ENCODE results near the gene RAB3GAP2. TPM values are rescaled to one million over a fixed set of nuclear protein-coding genes. Genes with fewer than 3 reads are reported as not detected.
"Not testable (repeated sequence)": the region's sequence is repeated elsewhere in the genome, so short reads cannot be mapped to it uniquely, and the experiment has no call there.

RAB3GAP2 gene
- polyA plus RNA-seq, 3 donors from 2014 or later = 12.0 to 33.8 (median 18.6) TPM

DNA sequence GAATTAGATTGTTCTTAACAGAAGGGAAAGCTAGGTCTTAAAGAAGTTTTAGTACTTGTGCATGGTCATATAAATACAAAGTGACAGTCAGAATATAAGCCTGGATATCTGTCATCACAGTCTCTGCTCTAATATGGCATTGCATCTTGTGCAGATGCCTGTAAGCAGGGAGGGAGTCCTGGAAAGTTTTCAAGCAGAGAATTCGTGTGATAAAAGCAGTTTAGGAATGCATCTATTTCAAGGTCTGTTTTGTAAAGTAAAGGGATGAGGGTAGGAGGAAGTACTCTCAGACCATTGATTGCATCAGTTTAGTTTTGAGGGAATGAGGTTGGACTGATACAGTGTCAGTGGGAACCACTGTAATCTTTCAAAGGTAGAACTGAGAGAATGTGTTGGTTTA is 147.7 kb downstream of the RAB3GAP2 start:
- no peak overlapping the region for H3K4me3 Mint-ChIP-seq
- no peak for DNase-seq
- no peaks in the 10 kb centered on the region for H3K27me3 Mint-ChIP-seq (ENCODE audit: low read depth in 3 of 3)
- H3K36me3 Mint-ChIP-seq = peaks cover 3 to 27% (median 8%) of the 10 kb centered on the region in 3 donors
- no peaks in the 10 kb centered on the region for H3K4me1 Mint-ChIP-seq
- peak overlapping the region in 2 of 6 donors; percentile 16 to 69 for H3K27ac Mint-ChIP-seq
- H3K9me3 Mint-ChIP-seq = no peaks in the 10 kb centered on the region

DNA sequence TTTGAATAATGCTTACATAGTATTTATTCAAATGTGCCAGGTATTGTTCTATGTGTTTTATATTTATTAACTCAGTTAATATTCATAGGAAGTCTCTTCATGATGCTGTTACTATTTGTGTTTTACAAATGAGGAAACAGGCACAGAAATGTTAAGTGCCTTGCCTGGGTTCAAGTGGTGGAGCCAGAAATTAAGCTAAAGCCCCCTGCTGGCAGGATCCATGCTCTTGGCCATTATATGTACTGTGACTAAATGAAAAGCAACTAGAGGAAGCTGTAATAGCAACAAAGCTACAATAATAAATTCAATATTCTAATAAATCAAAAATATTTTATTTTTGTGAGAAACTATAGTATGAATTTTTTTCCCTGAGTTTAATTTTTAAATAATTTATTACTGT is 148.4 kb downstream of the RAB3GAP2 start:
- Mint-ChIP-seq H3K27ac (peak overlapping the region in 1 of 6 donors; percentile 16), H3K9me3 (no peaks in the 10 kb centered on the region)
- DNase-seq = no peak

DNA sequence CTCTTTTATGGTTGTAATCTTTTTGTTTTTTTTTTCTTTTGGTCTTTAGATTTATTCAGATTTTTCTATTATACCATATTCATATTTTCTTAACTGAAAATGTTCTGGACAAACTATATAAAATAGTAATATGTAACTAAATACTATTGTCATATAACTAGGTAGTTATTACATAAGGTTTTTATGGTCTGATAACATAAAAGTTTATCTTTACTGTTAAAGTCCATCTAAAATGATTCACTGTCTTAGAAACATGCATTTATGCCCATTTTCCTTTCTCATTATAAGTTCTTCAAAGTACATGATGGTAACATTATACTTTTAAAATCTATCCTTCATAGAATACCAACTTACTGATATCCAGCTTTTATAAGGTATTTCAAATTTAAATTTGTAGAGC is 149.2 kb downstream of the RAB3GAP2 start:
- Mint-ChIP-seq H3K27me3 (ENCODE audit: low read depth in 3 of 3) (no peaks in the 10 kb centered on the region), H3K4me1 (no peaks in the 10 kb centered on the region), H3K36me3 (peaks cover 0 to 19% (median 7%) of the 10 kb centered on the region in 3 donors), H3K27ac (no peak overlapping the region), H3K4me3 (no peak overlapping the region), H3K9me3 (no peaks in the 10 kb centered on the region)
- no peak for DNase-seq

More for the DNA sequence above, 148.4 kb downstream of the RAB3GAP2 start:
- Mint-ChIP-seq H3K4me1 (no peaks in the 10 kb centered on the region), H3K4me3 (no peak overlapping the region), H3K27me3 (ENCODE audit: low read depth in 3 of 3) (no peaks in the 10 kb centered on the region), H3K36me3 (peaks cover 0 to 25% (median 5%) of the 10 kb centered on the region in 3 donors)

DNA sequence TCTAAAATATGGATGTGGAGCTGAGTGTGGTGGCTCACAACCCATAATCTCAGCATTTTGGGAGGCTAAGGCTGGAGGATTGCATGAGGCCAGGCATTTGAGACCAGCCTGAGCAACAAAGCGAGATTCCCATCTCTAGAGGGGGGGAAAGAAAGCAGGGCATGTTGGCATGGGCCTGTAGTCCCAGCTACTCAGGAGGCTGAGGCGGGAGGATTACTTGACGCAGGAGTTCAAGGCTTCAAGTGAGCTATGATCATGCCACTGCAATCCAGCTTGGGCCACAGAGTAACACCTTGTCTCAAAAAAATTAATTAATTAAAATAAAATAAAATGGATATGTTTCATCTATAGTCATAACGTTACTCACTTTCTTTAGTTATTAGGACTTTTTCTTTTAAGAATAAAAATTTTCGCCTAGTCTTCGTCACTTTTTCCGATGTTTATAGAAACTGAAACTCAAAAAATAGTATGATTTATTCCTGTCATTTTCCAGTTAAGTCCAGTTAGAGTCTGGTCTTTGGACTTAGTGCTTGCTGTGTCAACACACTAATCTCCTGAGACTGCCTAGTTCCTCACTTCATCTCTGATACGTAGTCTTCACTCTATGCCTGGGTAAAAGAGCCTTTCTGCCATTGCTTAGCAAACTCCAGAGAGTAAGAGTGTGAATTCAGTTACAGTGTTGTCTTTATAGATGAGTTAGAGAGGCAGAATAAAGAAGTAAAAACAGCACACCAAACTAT is 150.3 kb downstream of the RAB3GAP2 start:
- no peak overlapping the region for H3K4me3 Mint-ChIP-seq
- H3K9me3 Mint-ChIP-seq = no peaks in the 10 kb centered on the region
- H3K36me3 Mint-ChIP-seq = peaks cover 0 to 11% (median 7%) of the 10 kb centered on the region in 3 donors
- no peak for DNase-seq
- H3K27me3 Mint-ChIP-seq (ENCODE audit: low read depth in 3 of 3) = no peaks in the 10 kb centered on the region
- H3K27ac Mint-ChIP-seq = no peak overlapping the region
- no peaks in the 10 kb centered on the region for H3K4me1 Mint-ChIP-seq

DNA sequence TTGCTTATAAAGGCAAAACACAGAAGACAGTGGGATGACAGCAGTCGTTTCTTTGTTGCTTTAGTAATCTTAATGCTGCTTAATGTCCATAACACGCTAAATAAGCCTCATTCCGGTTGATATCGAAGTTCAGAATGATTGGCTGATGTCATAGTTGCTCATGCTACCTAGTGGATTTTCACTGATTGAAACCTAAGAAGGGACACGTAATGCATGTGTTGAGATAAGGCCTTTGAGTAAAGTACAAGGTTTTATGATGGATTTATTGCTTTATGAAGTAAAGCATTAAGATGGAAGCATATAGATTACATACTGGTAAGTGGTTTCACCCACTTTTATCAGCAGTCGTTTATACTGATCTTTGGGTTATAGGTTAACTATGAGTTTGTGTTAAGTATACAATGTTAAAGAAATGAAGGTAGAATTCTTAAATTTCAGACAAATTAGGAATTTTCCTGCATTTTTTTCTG is 153.2 kb downstream of the RAB3GAP2 start:
- H3K36me3 Mint-ChIP-seq = peaks cover 4 to 9% (median 9%) of the 10 kb centered on the region in 3 donors
- no peak for DNase-seq
- no peak overlapping the region for H3K27ac Mint-ChIP-seq

DNA sequence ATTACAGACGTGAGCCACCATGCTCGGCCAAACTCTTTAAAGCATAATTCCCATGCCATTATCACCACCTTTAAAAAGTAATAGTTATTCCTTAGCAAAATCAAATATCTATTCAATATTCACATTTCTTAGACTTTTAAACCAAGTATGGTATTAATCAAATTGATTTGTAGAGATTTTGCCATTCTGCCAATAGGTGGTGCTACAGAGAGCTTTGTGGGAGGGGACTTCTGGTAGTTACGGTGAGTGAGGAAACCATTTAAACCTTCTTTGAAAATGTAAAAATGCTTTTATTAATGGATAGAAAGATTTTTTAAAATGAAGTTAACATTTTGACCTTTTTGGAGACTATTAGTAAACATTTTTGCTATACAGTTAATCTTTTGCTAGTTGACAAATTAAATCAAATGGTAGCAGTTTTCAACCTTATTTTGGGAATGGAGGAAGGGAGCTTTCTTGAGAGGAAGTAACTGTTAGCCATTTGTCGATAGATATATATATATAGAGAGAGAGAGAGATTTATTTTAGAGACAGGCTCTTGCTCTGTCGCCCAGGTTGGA is 159.0 kb downstream of the RAB3GAP2 start:
- peak overlapping the region; percentile 28 to 63 (median 51) for H3K4me3 Mint-ChIP-seq
- DNase-seq = peak; percentile 26 to 43 (median 41)
- peaks cover 17 to 28% (median 17%) of the 10 kb centered on the region in 3 donors for H3K36me3 Mint-ChIP-seq

More for the DNA sequence above, 153.2 kb downstream of the RAB3GAP2 start:
- no peaks in the 10 kb centered on the region for H3K9me3 Mint-ChIP-seq
- H3K4me3 Mint-ChIP-seq = no peak overlapping the region
- H3K4me1 Mint-ChIP-seq = peaks cover 0 to 2% of the 10 kb centered on the region in 2 donors
- no peaks in the 10 kb centered on the region for H3K27me3 Mint-ChIP-seq (ENCODE audit: low read depth in 3 of 3)

DNA sequence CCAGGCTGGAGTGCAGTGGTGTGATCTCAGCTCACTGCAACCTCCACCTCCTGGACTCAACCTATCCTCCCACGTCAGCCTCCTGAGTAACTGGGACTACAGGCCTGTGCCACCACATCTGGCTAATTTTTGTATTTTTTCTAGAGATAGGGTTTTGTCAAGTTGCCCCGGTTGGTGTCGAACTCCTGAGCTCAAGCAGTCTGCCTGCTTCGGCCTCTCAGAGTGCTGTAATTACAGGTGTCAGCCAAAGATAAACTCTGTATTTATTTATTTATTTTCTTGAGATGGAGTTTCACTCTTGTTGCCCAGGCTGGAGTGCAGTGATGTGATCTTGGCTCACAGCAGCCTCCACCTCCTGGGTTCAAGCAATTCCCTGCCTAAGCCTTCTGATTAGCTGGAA is 159.7 kb downstream of the RAB3GAP2 start:
- H3K27ac Mint-ChIP-seq; DNase-seq; H3K4me3 Mint-ChIP-seq; H3K27me3 Mint-ChIP-seq (ENCODE audit: low read depth in 3 of 3); H3K9me3 Mint-ChIP-seq: not testable (repeated sequence)
- H3K4me1 Mint-ChIP-seq = peaks cover 6 to 13% of the 10 kb centered on the region in 2 donors
- H3K36me3 Mint-ChIP-seq = peaks cover 17 to 31% (median 20%) of the 10 kb centered on the region in 3 donors

More for the DNA sequence above, 159.0 kb downstream of the RAB3GAP2 start:
- H3K27ac Mint-ChIP-seq = peak overlapping the region in 5 of 6 donors; percentile 2 to 66 (median 15)
- no peaks in the 10 kb centered on the region for H3K9me3 Mint-ChIP-seq
- H3K4me1 Mint-ChIP-seq = peaks cover 6 to 13% of the 10 kb centered on the region in 2 donors
- H3K27me3 Mint-ChIP-seq (ENCODE audit: low read depth in 3 of 3) = peaks cover 0 to 2% (median 0%) of the 10 kb centered on the region in 3 donors

DNA sequence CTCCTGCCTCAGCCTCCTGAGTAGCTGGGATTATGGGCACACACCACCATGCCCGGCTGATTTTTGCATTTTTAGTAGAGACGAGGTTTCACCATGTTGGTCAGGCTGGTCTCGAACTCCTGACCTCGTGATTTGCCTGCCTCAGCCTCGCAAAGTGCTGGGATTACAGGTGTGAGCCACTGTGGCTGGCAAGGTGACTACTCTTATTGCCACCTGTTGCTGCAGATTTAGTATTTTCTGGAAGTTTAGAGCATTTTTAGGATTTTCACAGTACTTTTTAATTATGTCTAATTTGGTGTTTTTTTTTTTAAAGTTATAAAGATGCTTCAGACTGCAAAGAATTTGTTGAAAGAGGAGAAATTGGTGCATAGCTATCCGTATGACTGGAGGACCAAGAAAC is 161.8 kb downstream of the RAB3GAP2 start:
- H3K27me3 Mint-ChIP-seq (ENCODE audit: low read depth in 3 of 3); H3K4me3 Mint-ChIP-seq; H3K27ac Mint-ChIP-seq; DNase-seq; H3K9me3 Mint-ChIP-seq: not testable (repeated sequence)
- peaks cover 26 to 50% (median 35%) of the 10 kb centered on the region in 3 donors for H3K36me3 Mint-ChIP-seq
- H3K4me1 Mint-ChIP-seq = peaks cover 6 to 13% of the 10 kb centered on the region in 2 donors

DNA sequence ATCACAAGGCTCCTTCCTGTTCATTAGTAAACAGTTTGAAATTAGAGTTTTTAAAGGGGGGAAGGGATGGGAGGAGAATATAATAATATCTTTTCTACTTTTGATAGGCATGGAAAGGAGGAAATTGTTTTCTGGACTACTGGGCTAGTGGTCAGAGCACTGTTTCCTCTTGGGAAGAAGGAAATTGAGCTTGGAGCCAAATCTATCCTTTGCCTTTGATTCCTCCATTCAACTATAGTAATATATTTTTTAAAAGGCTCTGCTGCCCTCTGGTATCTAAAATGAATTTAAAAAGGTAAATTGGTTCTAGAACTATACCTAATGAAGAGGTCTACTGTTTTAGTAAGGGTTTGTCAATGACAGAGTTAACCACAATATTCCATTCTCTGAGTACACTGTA is 172.4 kb downstream of the RAB3GAP2 start:
- DNase-seq = no peak
- H3K27ac Mint-ChIP-seq = peak overlapping the region in 1 of 6 donors; percentile 69
- H3K4me1 Mint-ChIP-seq = peaks cover 13 to 31% of the 10 kb centered on the region in 2 donors
- peaks cover 0 to 4% (median 0%) of the 10 kb centered on the region in 3 donors for H3K27me3 Mint-ChIP-seq (ENCODE audit: low read depth in 3 of 3)
- no peaks in the 10 kb centered on the region for H3K9me3 Mint-ChIP-seq
- no peak overlapping the region for H3K4me3 Mint-ChIP-seq
- H3K36me3 Mint-ChIP-seq = peaks cover 14 to 23% (median 20%) of the 10 kb centered on the region in 3 donors

Other genes with a start within 250 kb of the RAB3GAP2 start
- 10 to 100 TPM; 36.1 to 51.8 (median 39.6) TPM for gene EPRS1, start 225.9 kb downstream of the RAB3GAP2 start, polyA plus RNA-seq
- 10 to 100 TPM; 13.9 to 19.0 (median 15.3) TPM for gene BPNT1, start 182.7 kb downstream of the RAB3GAP2 start, polyA plus RNA-seq
- gene IARS2, start 178.3 kb downstream of the RAB3GAP2 start, polyA plus RNA-seq = 10 to 100 TPM; 44.9 to 76.8 (median 57.3) TPM